K562 (cell line): ENCODE data around the gene HPS1.

Source experiments
- EZH2 ChIP-seq: IDR thresholded peaks from 2 replicates; pipeline ENCODE4 v1.6.1; 2012; ENCODE audit warnings: low read depth, mild to moderate bottlenecking, inconsistent platforms, low read length, borderline replicate concordance
- IRF2 ChIP-seq: sonication (generic); formaldehyde crosslinking; IDR thresholded peaks from 2 replicates; pipeline ENCODE4 v1.8.1; 2022; ENCODE audit warnings: mild to moderate bottlenecking, missing genetic modification reagents
- RAD21 ChIP-seq, 2 experiments: fragments of 250-450 bp in 1 of 2; fragments of 450-650 bp in 1 of 2; sonication (Bioruptor Pico) in 1 of 2; formaldehyde crosslinking in 1 of 2; IDR thresholded peaks in 1 of 2; conservative IDR thresholded peaks in 1 of 2; 2 replicates each; pipeline versions ENCODE4 v1.4.0 to v1.8.0; 2020 to 2022; ENCODE audit warnings: mild to moderate bottlenecking in 2 of 2, moderate library complexity in 1 of 2
- TCF7 ChIP-seq: sonication (generic); IDR thresholded peaks from 2 replicates; pipeline ENCODE4 v1.6.1; 2016; ENCODE audit warnings: antibody characterized with exemption, borderline replicate concordance
- TF ChIP-seq, protein P1 (sequence below): sonication (generic); formaldehyde crosslinking; IDR thresholded peaks from 2 replicates; pipeline ENCODE4 v1.4.0; 2020; ENCODE audit warnings: mild to moderate bottlenecking, missing genetic modification reagents

DNA sequence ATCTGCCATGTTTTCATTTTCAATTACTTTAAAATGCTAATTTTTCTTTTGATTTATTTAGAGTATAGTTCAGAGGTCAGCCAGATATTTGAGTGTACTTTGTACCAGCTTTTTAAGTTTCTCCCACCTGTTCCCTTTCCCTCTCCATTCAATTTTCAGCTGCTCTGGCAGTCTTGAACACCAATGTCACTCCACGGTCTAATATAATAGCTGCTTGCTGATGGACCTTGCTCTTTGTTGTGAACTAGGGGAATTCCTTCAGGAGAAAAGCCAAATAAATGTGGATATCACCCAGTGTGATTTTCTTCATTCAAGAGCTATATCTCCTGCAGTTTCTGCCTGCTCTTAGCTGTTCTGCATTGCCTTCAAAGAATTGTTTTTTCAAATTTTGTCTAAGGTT, 3.9 kb upstream of the HPS1 start:
- no peak for TF ChIP-seq TCF7
- no peak for TF ChIP-seq IRF2 (CRISPR knock-in tag)
- no peak for TF ChIP-seq EZH2
- no peak for TF ChIP-seq RAD21 (CRISPR knock-in tag; conservative IDR thresholded peaks at IDR 0.05 in 1 of 2, IDR thresholded peaks at IDR 0.05 in 1 of 2)
- TF ChIP-seq, protein P1, sequence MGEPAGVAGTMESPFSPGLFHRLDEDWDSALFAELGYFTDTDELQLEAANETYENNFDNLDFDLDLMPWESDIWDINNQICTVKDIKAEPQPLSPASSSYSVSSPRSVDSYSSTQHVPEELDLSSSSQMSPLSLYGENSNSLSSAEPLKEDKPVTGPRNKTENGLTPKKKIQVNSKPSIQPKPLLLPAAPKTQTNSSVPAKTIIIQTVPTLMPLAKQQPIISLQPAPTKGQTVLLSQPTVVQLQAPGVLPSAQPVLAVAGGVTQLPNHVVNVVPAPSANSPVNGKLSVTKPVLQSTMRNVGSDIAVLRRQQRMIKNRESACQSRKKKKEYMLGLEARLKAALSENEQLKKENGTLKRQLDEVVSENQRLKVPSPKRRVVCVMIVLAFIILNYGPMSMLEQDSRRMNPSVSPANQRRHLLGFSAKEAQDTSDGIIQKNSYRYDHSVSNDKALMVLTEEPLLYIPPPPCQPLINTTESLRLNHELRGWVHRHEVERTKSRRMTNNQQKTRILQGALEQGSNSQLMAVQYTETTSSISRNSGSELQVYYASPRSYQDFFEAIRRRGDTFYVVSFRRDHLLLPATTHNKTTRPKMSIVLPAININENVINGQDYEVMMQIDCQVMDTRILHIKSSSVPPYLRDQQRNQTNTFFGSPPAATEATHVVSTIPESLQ (CRISPR knock-in tag) = no peak
